PC-3 (cell line): ENCODE results near the gene NDUFS7. TPM values are rescaled to one million over a fixed set of nuclear protein-coding genes. Genes with fewer than 3 reads are reported as not detected.

Source experiments
- ATAC-seq: fragments of 200-7000 bp; cut with Tn5 transposase; 2 replicates; pipeline ENCODE4 v1.9.1; 2020; ENCODE audit warnings: mild to moderate bottlenecking, moderate library complexity
- BruUV-seq: library from RNA; stranded (reverse); fragments of 400-500 nt; replicated peaks from 2 replicates; lab custom pipeline; 2021; lab: Mats Ljungman, UMichigan
- CTCF ChIA-PET: fragments of 300-600 bp; sonication (Branson Sonifier 250); formaldehyde crosslinking; loops from one replicate; lab custom pipeline; 2022; ENCODE audit warnings: antibody characterized with exemption; lab: Charles Lee
- POLR2A ChIA-PET: fragments of 300-600 bp; sonication (Branson Sonifier 250); formaldehyde crosslinking; loops from one replicate; lab custom pipeline; 2022; ENCODE audit warnings: antibody characterized with exemption; ENCODE audit not compliant: unreplicated experiment; lab: Charles Lee
- DNase-seq: peaks from one replicate; pipeline ENCODE4 v3.0.0-alpha.2; 2015
- H2AFZ ChIP-seq: fragments of 300-600 bp; sonication (generic); 2 replicates; pipeline ENCODE4 v1.6.0; 2016; ENCODE audit warnings: antibody characterized with exemption, low read length
- H3F3A ChIP-seq: fragments of 300-600 bp; sonication (generic); one replicate; pipeline ENCODE4 v1.6.0; 2017; ENCODE audit warnings: antibody characterized with exemption, low read length, control low read depth, mild to moderate bottlenecking; ENCODE audit not compliant: unreplicated experiment
- H3K27ac ChIP-seq: fragments of 300-600 bp; sonication (generic); 2 replicates; pipeline ENCODE4 v1.5.1; 2016; ENCODE audit warnings: mild to moderate bottlenecking, low read length
- H3K27me3 ChIP-seq: fragments of 300-600 bp; sonication (generic); 2 replicates; pipeline ENCODE4 v1.6.1; 2016; ENCODE audit warnings: low read length, mixed read lengths
- H3K36me3 ChIP-seq: fragments of 300-600 bp; sonication (generic); 2 replicates; pipeline ENCODE4 v1.6.1; 2016; ENCODE audit warnings: low read depth, mixed run types, low read length, mixed read lengths
- H3K4me1 ChIP-seq: fragments of 300-600 bp; sonication (generic); 2 replicates; pipeline ENCODE4 v1.5.1; 2016; ENCODE audit warnings: low read length; ENCODE audit not compliant: insufficient read depth
- H3K4me2 ChIP-seq: fragments of 300-600 bp; sonication (generic); 2 replicates; pipeline ENCODE4 v1.6.0; 2016; ENCODE audit warnings: low read length
- H3K4me3 ChIP-seq: fragments of 300-600 bp; sonication (generic); 2 replicates; pipeline ENCODE4 v1.5.1; 2016; ENCODE audit warnings: mild to moderate bottlenecking, low read length, mixed read lengths
- H3K79me2 ChIP-seq: fragments of 300-600 bp; sonication (generic); 2 replicates; pipeline ENCODE4 v1.6.1; 2017; ENCODE audit warnings: low read length, mixed read lengths
- H3K9ac ChIP-seq: fragments of 300-600 bp; sonication (generic); 2 replicates; pipeline ENCODE4 v1.6.0; 2016; ENCODE audit warnings: mild to moderate bottlenecking, low read length
- H3K9me2 ChIP-seq: fragments of 300-600 bp; sonication (generic); replicated peaks from 2 replicates; pipeline ENCODE4 v1.6.1; 2016; ENCODE audit warnings: mixed run types, low read length, mixed read lengths
- H3K9me3 ChIP-seq: fragments of 300-600 bp; sonication (generic); 2 replicates; pipeline ENCODE4 v1.6.1; 2016; ENCODE audit warnings: low read length, mixed read lengths
- H4K20me1 ChIP-seq: fragments of 300-600 bp; sonication (generic); 2 replicates; pipeline ENCODE4 v1.6.1; 2016; ENCODE audit warnings: low read length, mixed read lengths
- CTCF ChIP-seq: fragments of 300-600 bp; sonication (generic); conservative IDR thresholded peaks from 2 replicates; pipeline ENCODE4 v1.5.1; 2017; ENCODE audit warnings: antibody characterized with exemption, low read depth, mild to moderate bottlenecking, low read length
- EZH2 ChIP-seq: fragments of 300-600 bp; sonication (generic); IDR thresholded peaks from one replicate; pipeline ENCODE4 v1.6.1; 2017; ENCODE audit warnings: antibody characterized with exemption, mild to moderate bottlenecking, low read length; ENCODE audit not compliant: unreplicated experiment
- EZH2phosphoT487 ChIP-seq: fragments of 300-600 bp; sonication (generic); IDR thresholded peaks from 2 replicates; pipeline ENCODE4 v1.6.1; 2018; ENCODE audit warnings: mild to moderate bottlenecking, antibody characterized with exemption, low read length, borderline replicate concordance
- intact Hi-C: fragments of 100-400 bp; cut with micrococcal nuclease; formaldehyde crosslinking; loops from 2 replicates; pipeline ENCODE4 v1.9.0; 2023
- total RNA-seq: library from RNA; depleted of rRNA; stranded (reverse); fragments of >200 nt; gene quantifications from 2 replicates; pipeline ENCODE4 v1.2.3, GENCODE V29; 2014

The NDUFS7 gene
- total RNA-seq, 1 experiment from 2014 or later, result 111 TPM

GRCh38 chr19:1389033-1389940 is 5.6 kb downstream of the NDUFS7 start:
- POLR2A ChIA-PET, result interaction anchor here (0.6 kb wide), 1 partner anchor 120 kb away, joined by 4 read pairs; the partner anchor contains the start of gene CIRBP
- intact Hi-C loops, result no loop called here
- Histone ChIP-seq H3K36me3 (peaks cover 5% of the 10 kb centered on the region; the same call in 1 of the 2 replicates), H3K27ac (no peak overlapping the region), H3K9me3 (no peaks in the 10 kb centered on the region), H3K9ac (no peak overlapping the region), H3K9me2 (no peaks in the 10 kb centered on the region), H4K20me1 (no peaks in the 10 kb centered on the region), H3K27me3 (no peaks in the 10 kb centered on the region), H3K4me1 (no peaks in the 10 kb centered on the region), H3K4me3 (no peak overlapping the region), H3K4me2 (no peak overlapping the region), H2AFZ (no peak overlapping the region), H3K79me2 (peaks cover 19% of the 10 kb centered on the region), H3F3A (no peaks in the 10 kb centered on the region)
- CTCF ChIA-PET, result no interaction called here
- TF ChIP-seq CTCF (no peak), EZH2phosphoT487 (no peak), EZH2 (no peak)
- ATAC-seq, result no peak
- no TSS peak for BruUV-seq
- DNase-seq, result no peak

- no peak for TF ChIP-seq CTCF
- no peak for TF ChIP-seq EZH2phosphoT487
- TF ChIP-seq EZH2, result no peak
- no peaks in the 10 kb centered on the region for H4K20me1 ChIP-seq
- no peaks in the 10 kb centered on the region for H3K9me3 ChIP-seq
- no peak for ATAC-seq
- ChIA-PET CTCF (no interaction called here), POLR2A (no interaction called here)
- no TSS peak for BruUV-seq
- no peaks in the 10 kb centered on the region for H3K9me2 ChIP-seq
- no peak overlapping the region for H3K4me3 ChIP-seq
- no peak overlapping the region for H3K9ac ChIP-seq
- peaks cover 3% of the 10 kb centered on the region; the same call in 1 of the 2 replicates for H3K79me2 ChIP-seq
- H3K4me2 ChIP-seq, result no peak overlapping the region
- intact Hi-C loops, result no loop called here
- no peaks in the 10 kb centered on the region for H3F3A ChIP-seq
- H3K27ac ChIP-seq, result no peak overlapping the region
- H2AFZ ChIP-seq, result no peak overlapping the region
- H3K4me1 ChIP-seq, result no peaks in the 10 kb centered on the region
- no peak for DNase-seq
- no peaks in the 10 kb centered on the region for H3K27me3 ChIP-seq
- H3K36me3 ChIP-seq, result peaks cover 5% of the 10 kb centered on the region; the same call in 1 of the 2 replicates
Observed at GRCh38 chr19:1390890-1391423, 7.2 kb downstream of the NDUFS7 start.

GRCh38 chr19:1392407-1392806 is 8.7 kb downstream of the NDUFS7 start:
- Histone ChIP-seq H2AFZ (no peak overlapping the region), H3F3A (no peaks in the 10 kb centered on the region), H4K20me1 (no peaks in the 10 kb centered on the region), H3K4me1 (no peaks in the 10 kb centered on the region), H3K4me2 (no peak overlapping the region), H3K27ac (no peak overlapping the region), H3K9ac (no peak overlapping the region), H3K9me2 (no peaks in the 10 kb centered on the region), H3K36me3 (peaks cover 5% of the 10 kb centered on the region; the same call in 1 of the 2 replicates), H3K27me3 (no peaks in the 10 kb centered on the region), H3K79me2 (no peaks in the 10 kb centered on the region), H3K9me3 (no peaks in the 10 kb centered on the region), H3K4me3 (no peak overlapping the region)
- intact Hi-C loops, result no loop called here
- CTCF ChIA-PET, result no interaction called here
- BruUV-seq, result no TSS peak
- DNase-seq (no peak), ATAC-seq (no peak)
- POLR2A ChIA-PET, result no interaction called here
- no peak for TF ChIP-seq EZH2
